ENCODE results near the gene NINJ1.
"Not testable (repeated sequence)": the region's sequence is repeated elsewhere in the genome, so short reads cannot be mapped to it uniquely, and the experiment has no call there.

The NINJ1 gene

DNA sequence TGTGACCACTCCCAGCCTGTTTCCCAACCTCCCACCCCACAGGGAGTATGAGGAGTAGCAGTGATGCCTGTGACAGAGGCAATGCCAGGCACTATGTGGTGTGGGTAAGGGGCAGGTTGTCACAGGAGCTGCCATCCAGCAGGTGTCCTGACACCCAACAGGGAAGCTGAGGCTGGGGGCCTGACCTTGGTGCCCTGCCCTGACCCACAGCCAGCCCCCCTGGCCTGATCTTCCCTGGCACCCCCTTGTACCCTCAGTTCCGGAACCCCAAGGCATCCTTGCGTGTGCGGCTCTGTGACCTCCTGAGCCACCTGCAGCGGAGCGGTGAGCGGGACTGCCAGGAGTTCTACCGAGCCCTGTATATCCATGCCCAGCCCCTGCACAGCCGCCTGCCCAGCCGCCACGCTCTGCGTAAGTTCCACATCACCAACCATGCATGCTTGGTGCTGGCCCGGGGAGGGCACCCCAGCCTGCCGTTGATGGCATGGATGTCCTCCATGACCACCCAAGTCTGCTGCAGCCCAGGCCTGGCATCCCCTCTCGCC lies 23.7 kb downstream of the NINJ1 start:
- no peak overlapping the region for H3K27ac Mint-ChIP-seq
- no peaks in the 10 kb centered on the region for H3K27me3 Mint-ChIP-seq
- H3K9me3 Mint-ChIP-seq = peaks cover 4% of the 10 kb centered on the region
- no peak overlapping the region for H3K4me3 Mint-ChIP-seq
- H3K36me3 Mint-ChIP-seq = peaks cover 10% of the 10 kb centered on the region
- H3K4me1 Mint-ChIP-seq = peaks cover 43% of the 10 kb centered on the region

- H3K4me1 Mint-ChIP-seq = peaks cover 52% of the 10 kb centered on the region
- H3K4me3 Mint-ChIP-seq = no peak overlapping the region
- H3K36me3 Mint-ChIP-seq = peaks cover 19% of the 10 kb centered on the region
- H3K27ac Mint-ChIP-seq = no peak overlapping the region
- no peaks in the 10 kb centered on the region for H3K27me3 Mint-ChIP-seq
- H3K9me3 Mint-ChIP-seq = peaks cover 11% of the 10 kb centered on the region
These were observed 25.6 kb downstream of the NINJ1 start for GRCh38 chr9:93108291-93109041.

DNA sequence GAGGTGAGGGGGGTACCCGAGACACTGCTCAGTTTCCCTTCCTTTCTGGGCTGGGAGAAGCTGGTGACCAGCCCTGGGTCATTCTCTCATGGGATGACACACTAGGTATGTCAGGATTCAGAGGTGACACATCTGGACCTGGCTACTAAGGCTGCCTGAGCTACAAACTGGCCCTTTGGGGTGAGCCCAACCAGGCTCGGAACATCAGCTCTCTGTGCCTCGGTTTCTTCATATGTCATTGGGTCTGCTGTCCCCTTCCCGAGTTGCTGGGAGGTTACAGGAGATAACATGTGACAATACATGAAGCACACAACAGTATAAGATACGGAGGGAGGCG lies 26.3 kb downstream of the NINJ1 start:
- H3K27ac Mint-ChIP-seq = no peak overlapping the region
- H3K27me3 Mint-ChIP-seq = no peaks in the 10 kb centered on the region
- peaks cover 11% of the 10 kb centered on the region for H3K9me3 Mint-ChIP-seq
- peaks cover 59% of the 10 kb centered on the region for H3K4me1 Mint-ChIP-seq
- no peak overlapping the region for H3K4me3 Mint-ChIP-seq
- H3K36me3 Mint-ChIP-seq = peaks cover 22% of the 10 kb centered on the region

- Mint-ChIP-seq H3K36me3 (peaks cover 22% of the 10 kb centered on the region), H3K27ac (no peak overlapping the region), H3K9me3 (peaks cover 11% of the 10 kb centered on the region), H3K27me3 (no peaks in the 10 kb centered on the region), H3K4me3 (no peak overlapping the region), H3K4me1 (peaks cover 64% of the 10 kb centered on the region)
These were observed 26.8 kb downstream of the NINJ1 start for GRCh38 chr9:93107151-93107824.

DNA sequence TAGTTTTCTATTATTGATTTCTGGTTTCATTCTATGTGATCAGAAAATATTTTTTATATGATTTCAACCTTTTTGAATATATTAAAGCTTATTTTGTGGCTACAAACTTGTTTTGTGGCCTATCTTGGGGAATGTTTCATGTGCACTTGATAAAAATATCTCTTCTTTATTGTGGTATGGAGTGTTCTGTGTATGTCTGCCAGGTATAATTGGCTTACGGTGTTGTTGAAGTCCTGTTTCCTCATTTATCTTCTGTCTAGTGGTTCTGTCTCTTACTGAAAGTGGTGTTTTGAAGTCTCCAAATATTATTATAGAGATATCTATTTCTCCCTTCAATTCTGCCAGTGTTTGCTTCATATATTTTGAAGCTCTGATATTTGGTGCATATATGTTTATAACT lies 28.4 kb downstream of the NINJ1 start:
- Mint-ChIP-seq H3K36me3 (peaks cover 19% of the 10 kb centered on the region), H3K4me3 (no peak overlapping the region), H3K9me3 (peaks cover 11% of the 10 kb centered on the region), H3K27me3 (no peaks in the 10 kb centered on the region), H3K27ac (peak overlapping the region; percentile 89), H3K4me1 (peaks cover 72% of the 10 kb centered on the region)

DNA sequence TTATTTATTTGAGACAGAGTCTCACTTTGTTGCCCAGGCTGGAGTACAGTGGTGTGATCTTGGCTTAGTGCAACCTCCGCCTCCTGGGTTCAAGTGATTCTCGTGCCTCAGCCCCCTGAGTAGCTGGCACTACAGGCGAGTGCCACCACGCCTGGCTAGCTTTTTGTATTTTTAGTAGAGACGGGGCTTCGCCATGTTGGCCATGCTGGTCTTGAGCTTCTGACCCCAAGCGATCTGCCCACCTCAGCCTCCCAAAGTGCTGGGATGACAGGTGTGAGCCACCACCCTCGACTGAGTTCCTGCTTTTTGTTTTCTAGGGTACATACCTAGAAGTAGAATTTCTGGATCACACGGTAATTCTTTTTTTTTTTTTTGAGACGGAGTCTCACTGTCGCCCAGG lies 33.0 kb downstream of the NINJ1 start:
- H3K4me3 Mint-ChIP-seq, H3K27ac Mint-ChIP-seq, H3K27me3 Mint-ChIP-seq: not testable (repeated sequence)
- Mint-ChIP-seq H3K36me3 (peaks cover 17% of the 10 kb centered on the region), H3K9me3 (peaks cover 11% of the 10 kb centered on the region), H3K4me1 (peaks cover 70% of the 10 kb centered on the region)

DNA sequence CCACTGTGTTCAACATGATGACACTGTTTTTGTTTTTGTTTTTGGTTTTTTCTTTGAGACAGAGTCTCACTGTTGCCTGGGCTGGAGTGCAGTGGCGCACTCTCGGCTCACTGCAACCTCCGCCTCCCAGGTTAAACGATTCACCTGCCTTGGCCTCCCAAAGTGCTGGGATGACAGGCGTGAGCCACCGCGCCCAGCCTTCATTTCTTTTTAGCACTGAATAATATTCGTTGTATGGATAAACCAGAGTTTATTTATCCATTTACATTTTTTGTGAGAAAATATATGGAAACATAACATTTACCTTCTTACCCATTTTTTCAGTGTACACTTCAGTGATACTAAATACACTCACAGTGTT lies 33.8 kb downstream of the NINJ1 start:
- Mint-ChIP-seq H3K27me3 (no peaks in the 10 kb centered on the region), H3K9me3 (peaks cover 8% of the 10 kb centered on the region), H3K4me1 (peaks cover 62% of the 10 kb centered on the region), H3K36me3 (peaks cover 15% of the 10 kb centered on the region), H3K4me3 (peak overlapping the region; percentile 16), H3K27ac (no peak overlapping the region)

DNA sequence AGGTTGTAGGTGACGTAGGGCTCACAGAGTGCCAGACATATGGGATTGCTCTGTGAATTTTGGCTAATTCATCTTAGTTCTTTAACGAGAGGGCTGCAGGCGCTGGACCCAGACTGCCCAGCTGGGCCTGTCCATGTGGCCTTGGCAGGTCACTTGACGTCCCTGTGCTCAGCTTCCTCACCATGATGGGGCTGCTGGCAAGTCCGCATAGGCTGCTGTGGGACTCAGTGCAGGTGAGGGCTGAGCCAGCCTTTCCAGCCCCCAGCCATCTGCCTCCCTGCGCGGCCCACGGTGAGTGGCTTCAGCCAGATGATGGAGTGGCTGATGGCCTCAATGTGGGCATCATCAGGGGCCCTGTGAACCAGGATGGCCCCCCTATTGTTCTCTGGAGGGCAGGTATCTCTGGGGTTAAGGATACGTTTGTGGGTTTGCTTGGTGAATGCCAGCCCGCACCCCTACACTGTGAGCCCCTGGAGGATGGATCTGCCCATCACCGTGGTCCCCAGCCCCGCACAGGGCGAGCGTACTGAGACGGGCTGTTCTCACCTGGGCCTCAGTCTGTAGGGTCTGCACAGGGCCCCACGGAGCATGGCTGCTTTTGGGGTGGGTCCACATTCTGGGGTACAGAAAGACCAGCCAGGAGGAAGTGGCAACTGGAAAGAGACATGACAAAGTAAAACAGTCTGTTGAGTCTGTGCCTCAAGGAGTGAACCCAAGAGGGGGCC lies 34.3 kb downstream of the NINJ1 start:
- H3K27ac Mint-ChIP-seq = peak overlapping the region; percentile 43
- H3K27me3 Mint-ChIP-seq = no peaks in the 10 kb centered on the region
- peaks cover 62% of the 10 kb centered on the region for H3K4me1 Mint-ChIP-seq
- peak overlapping the region; percentile 17 for H3K4me3 Mint-ChIP-seq
- H3K9me3 Mint-ChIP-seq = peaks cover 5% of the 10 kb centered on the region
- peaks cover 13% of the 10 kb centered on the region for H3K36me3 Mint-ChIP-seq

DNA sequence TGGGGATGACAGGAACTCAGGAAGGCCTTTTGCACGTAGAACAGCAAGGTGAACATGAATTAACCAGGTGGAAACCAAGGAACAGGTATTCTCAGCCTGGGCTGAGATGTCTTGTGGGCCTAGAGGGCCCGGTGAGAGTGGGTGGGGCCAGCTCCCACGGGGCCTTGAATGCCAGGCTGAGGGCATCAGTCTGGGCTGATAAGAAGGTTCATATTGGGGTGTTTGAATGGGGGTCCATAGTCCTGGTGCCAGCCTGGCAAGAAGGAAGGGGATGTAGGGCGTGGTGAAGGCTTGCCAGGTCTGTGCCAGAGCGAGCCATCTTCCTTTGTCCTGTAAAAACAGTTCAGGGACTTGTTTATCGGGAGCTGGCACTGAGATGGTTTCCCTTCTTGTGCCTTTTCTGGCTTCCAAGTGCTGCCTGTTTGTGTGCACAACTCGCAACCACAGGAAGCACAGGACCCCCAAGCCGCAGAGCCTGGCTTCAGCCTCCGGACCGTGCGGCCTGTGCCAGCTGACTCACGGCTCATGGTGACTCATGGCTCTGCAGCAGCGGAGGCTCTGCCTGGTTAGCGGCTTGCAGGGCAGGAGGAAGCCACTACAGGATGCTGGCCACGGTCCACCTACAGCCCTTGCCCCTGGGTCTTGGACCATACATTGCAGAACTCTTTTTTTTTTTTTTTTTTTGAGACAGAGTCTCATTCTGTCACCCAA lies 35.7 kb downstream of the NINJ1 start:
- peak overlapping the region; percentile 91 for H3K27ac Mint-ChIP-seq
- peaks cover 66% of the 10 kb centered on the region for H3K4me1 Mint-ChIP-seq
- H3K36me3 Mint-ChIP-seq = peaks cover 3% of the 10 kb centered on the region
- H3K27me3 Mint-ChIP-seq = no peaks in the 10 kb centered on the region
- H3K9me3 Mint-ChIP-seq = no peaks in the 10 kb centered on the region
- peak overlapping the region; percentile 93 for H3K4me3 Mint-ChIP-seq

GRCh38 chr9:93097511-93098201 lies 36.4 kb downstream of the NINJ1 start:
- peak overlapping the region; percentile 93 for H3K4me3 Mint-ChIP-seq
- H3K36me3 Mint-ChIP-seq = peaks cover 1% of the 10 kb centered on the region
- H3K27ac Mint-ChIP-seq = peak overlapping the region; percentile 91
- H3K4me1 Mint-ChIP-seq = peaks cover 66% of the 10 kb centered on the region
- no peaks in the 10 kb centered on the region for H3K9me3 Mint-ChIP-seq
- H3K27me3 Mint-ChIP-seq = no peaks in the 10 kb centered on the region

DNA sequence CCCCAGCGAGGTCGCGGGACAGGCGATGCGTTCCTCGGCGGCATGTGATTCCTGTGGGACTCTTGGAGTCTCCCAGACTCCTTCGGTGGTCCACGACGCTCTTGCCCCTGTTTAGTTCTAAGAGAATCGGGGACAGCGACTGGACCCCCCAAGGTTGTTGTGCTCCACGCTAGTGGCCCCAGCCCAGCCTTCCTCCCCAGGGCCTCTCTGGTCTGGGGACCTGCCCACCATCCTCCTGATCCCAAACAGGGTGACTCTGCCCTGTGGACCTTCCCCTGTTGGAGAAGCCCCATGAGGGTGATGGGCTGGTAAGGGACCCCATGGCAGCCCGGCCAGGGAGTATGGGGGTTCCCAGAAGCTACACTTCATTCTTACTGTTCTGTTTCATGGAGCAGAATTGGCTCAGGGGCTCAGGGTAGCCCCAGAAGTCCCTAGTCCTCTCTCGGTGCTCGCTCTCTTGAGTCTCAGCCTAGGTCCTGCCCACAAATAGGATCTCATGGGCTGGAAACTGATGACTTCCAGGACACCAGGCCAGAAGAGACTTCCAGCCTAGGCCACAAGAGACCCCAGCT lies 37.2 kb downstream of the NINJ1 start:
- Mint-ChIP-seq H3K27me3 (no peaks in the 10 kb centered on the region), H3K4me1 (peaks cover 66% of the 10 kb centered on the region), H3K27ac (peak overlapping the region; percentile 91), H3K4me3 (peak overlapping the region; percentile 93), H3K9me3 (no peaks in the 10 kb centered on the region), H3K36me3 (peaks cover 1% of the 10 kb centered on the region)

DNA sequence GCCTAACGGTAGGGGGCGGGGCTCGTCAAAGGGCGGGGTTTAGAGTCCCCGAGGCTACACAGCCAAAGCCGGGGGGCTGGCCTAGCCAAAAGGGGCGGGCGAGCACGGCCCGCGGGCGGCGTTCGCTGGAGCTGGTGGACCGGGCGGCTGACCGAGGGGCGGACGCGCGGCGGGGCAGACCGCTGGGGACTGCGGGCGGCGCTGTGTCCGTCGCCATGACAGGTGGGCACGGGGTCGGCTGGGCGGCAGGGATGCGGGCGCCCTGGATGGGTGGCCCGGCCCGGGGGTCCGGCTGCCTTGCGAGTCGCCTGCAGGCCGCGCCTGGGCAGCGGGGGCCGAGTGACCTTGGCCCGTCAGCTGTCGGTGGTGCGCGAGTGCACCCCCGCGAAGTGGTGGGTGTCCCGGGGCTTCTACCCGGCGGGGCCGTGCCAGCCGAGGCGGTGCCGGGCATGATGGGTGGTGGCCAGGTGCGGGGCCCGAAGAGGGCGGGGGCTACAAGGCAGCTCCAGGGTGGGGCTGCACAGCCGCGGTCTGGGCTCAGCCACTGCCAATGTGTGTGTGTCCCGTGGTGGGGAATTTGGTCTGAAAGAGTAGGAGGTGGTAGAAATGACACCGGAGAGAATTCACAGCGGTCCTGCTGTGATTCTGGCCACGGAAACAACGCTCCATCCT lies 37.8 kb downstream of the NINJ1 start, which contains the start of gene CARD19:
Gene CARD19 (plus strand): TSS at position 87 of the 672 bp plus-strand sequence. CDS start 129 bp downstream, at position 216.
- no peaks in the 10 kb centered on the region for H3K27me3 Mint-ChIP-seq
- H3K27ac Mint-ChIP-seq = peak within 1 kb of the TSS; percentile 95
- H3K4me1 Mint-ChIP-seq = peaks cover 69% of the 10 kb centered on the region
- H3K4me3 Mint-ChIP-seq = peak within 1 kb of the TSS; percentile 93
- peaks cover 1% of the 10 kb centered on the region for H3K9me3 Mint-ChIP-seq
- H3K36me3 Mint-ChIP-seq = peaks cover 3% of the 10 kb centered on the region

DNA sequence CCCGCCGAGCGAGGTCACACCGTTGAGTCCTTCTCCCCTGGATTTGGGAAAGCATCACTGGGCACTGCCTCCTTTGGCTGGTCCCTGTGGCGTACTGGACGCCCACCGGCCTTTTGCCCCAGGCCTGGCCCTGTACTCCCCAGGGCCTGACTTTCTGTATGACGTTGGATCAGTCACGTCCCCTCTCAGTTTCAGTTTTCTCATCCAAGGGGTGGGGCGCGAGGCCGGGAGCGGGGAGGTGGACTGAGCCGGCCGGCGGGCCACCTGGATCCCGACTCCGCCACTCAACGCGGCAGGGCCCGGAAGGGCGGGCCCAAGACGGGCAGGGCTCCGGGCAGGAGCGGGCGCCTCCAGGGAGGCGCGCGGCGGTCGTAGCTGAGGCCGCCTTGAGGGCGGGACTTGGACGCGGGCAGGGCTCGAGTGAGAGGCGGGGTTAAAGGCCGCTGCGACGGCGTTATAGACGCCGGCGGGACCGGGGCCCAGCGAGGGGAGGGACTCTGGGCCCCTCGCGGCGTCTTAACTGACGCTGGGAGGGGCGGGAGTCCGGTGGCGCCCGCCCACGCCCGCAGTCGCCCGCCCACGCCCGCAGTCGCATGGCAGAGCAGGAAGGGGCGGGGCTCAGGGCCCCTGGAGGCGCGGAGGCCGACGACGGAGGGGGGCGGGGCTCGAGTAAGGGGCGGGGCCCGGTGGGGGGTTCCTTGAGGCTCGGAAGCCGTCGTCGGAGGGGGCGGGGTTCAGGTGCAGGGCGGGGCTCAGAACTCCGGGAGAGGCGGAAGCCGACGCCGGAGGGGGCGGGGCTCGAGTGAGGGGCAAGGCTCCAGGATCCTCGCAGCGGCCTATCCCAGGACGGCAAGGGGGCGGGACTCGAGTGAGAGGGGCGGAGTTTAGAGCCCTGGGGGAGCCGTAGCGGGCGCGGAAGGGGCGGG lies 38.6 kb downstream of the NINJ1 start:
- H3K27me3 Mint-ChIP-seq = no peaks in the 10 kb centered on the region
- peak overlapping the region; percentile 95 for H3K27ac Mint-ChIP-seq
- peaks cover 5% of the 10 kb centered on the region for H3K36me3 Mint-ChIP-seq
- H3K4me3 Mint-ChIP-seq = peak overlapping the region; percentile 87
- H3K9me3 Mint-ChIP-seq = peaks cover 4% of the 10 kb centered on the region
- peaks cover 70% of the 10 kb centered on the region for H3K4me1 Mint-ChIP-seq

All from activated naive CD4-positive, alpha-beta T cell treated with anti-CD3 and anti-CD28 coated beads, Interleukin-2, amount 50 U/mL, for 24 hours (primary cell).